K562 (cell line): ENCODE data around the gene RNPEP. TPM values are rescaled to one million over a fixed set of nuclear protein-coding genes. Genes with fewer than 3 reads are reported as not detected.

Experiments
- ADNP ChIP-seq: fragments of 200-800 bp; sonication (Bioruptor generic); IDR thresholded peaks from 2 replicates; pipeline ENCODE4 v1.6.1; 2016; ENCODE audit warnings: missing genetic modification characterization, missing compliant biosample characterization
- FOXJ3 ChIP-seq: sonication (generic); formaldehyde crosslinking; IDR thresholded peaks from 2 replicates; pipeline ENCODE4 v1.4.0; 2020; ENCODE audit warnings: mild to moderate bottlenecking, missing genetic modification reagents
- HDAC8 ChIP-seq: fragments of 450-650 bp; IDR thresholded peaks from 2 replicates; pipeline ENCODE4 v1.6.1; 2016; ENCODE audit warnings: mild to moderate bottlenecking, missing genetic modification characterization, moderate library complexity, missing compliant biosample characterization
- KDM5B ChIP-seq: fragments of 200-600 bp; sonication (generic); IDR thresholded peaks from 2 replicates; pipeline ENCODE4 v1.6.1; 2012; ENCODE audit warnings: low read depth, mild to moderate bottlenecking, moderate library complexity, low read length, control low read depth, inconsistent platforms; ENCODE audit not compliant: insufficient replicate concordance
- MYC ChIP-seq, 2 experiments: fragments of 250-450 bp in 1 of 2; sonication (Bioruptor Pico) in 1 of 2; IDR thresholded peaks; 2 replicates each; pipeline versions ENCODE4 v1.5.1 to v1.6.1; 2012 to 2021; ENCODE audit warnings: low read depth in 2 of 2, borderline replicate concordance in 1 of 2, improper control_type of control experiment in 1 of 2, low read length in 1 of 2, mild to moderate bottlenecking in 1 of 2, moderate library complexity in 1 of 2
- NFIX ChIP-seq: fragments of 250-450 bp; sonication (Bioruptor Pico); IDR thresholded peaks from 2 replicates; pipeline ENCODE4 v1.4.0; 2020; ENCODE audit warnings: low read depth, mild to moderate bottlenecking, moderate library complexity
- SNRNP70 ChIP-seq: fragments of 200-400 bp; formaldehyde crosslinking; optimal IDR thresholded peaks from 2 replicates; pipeline ENCODE3; 2017; ENCODE audit warnings: low read depth, low read length
- SREBF1 ChIP-seq: fragments of 150-350 bp; IDR thresholded peaks from 2 replicates; pipeline ENCODE4 v1.6.1; 2014; ENCODE audit warnings: antibody characterized with exemption, low read depth, low read length, borderline replicate concordance
- TEAD4 ChIP-seq, 2 experiments: sonication (generic) in 1 of 2; formaldehyde crosslinking in 1 of 2; IDR thresholded peaks; 2 replicates each; pipeline versions ENCODE4 v1.6.1 to v1.8.0; 2012 to 2022; ENCODE audit warnings: borderline replicate concordance in 1 of 2, inconsistent platforms in 1 of 2, low read length in 1 of 2, mild to moderate bottlenecking in 1 of 2, missing genetic modification reagents in 1 of 2
- U2AF1 ChIP-seq: fragments of 200-400 bp; formaldehyde crosslinking; optimal IDR thresholded peaks from 2 replicates; pipeline ENCODE3; 2017; ENCODE audit warnings: mild to moderate bottlenecking, low read depth, low read length, moderate library complexity
- ZNF217 ChIP-seq: sonication (generic); formaldehyde crosslinking; IDR thresholded peaks from 2 replicates; pipeline ENCODE4 v1.8.0; 2022; ENCODE audit warnings: mild to moderate bottlenecking, missing genetic modification reagents
- ZNF354B ChIP-seq: fragments of 250-450 bp; sonication (Bioruptor Pico); IDR thresholded peaks from 2 replicates; pipeline ENCODE4 v1.4.0; 2020
- ZNF79 ChIP-seq: fragments of 250-450 bp; sonication (Bioruptor Pico); IDR thresholded peaks from 2 replicates; pipeline ENCODE4 v1.4.0; 2020; ENCODE audit warnings: low read depth, mild to moderate bottlenecking, moderate library complexity
- polyA plus RNA-seq, 8 experiments: library from polyadenylated mRNA; depleted of rRNA in 4 of 8; stranded (reverse) in 5 of 8; unstranded in 3 of 8; fragments of >200 nt; fragmentation: Nextera tagmentation in 2 of 8; fragmentation: Illumina TruSeq in 1 of 8; extraction: Ambion mirVana in 2 of 8; extraction: Trizol in 1 of 8; gene quantifications; 2 replicates each; pipeline versions ENCODE4 v1.2.1 to v1.2.3, GENCODE V29; 2011 to 2014; ENCODE audit warnings: inconsistent platforms in 1 of 8, missing spikeins in 1 of 8
- total RNA-seq, 7 experiments: library from RNA; depleted of rRNA in 6 of 7; stranded (reverse); fragments of >200 nt in 6 of 7; fragmentation: Illumina TruSeq in 2 of 7; extraction: Trizol in 2 of 7; gene quantifications; 2 replicates each; pipeline versions ENCODE4 v1.2.1 to v1.2.3, GENCODE V29; 2011 to 2021; ENCODE audit warnings: low replicate concordance in 1 of 7
- TF ChIP-seq, protein P1 (sequence below): fragments of 450-650 bp; IDR thresholded peaks from 2 replicates; pipeline ENCODE4 v1.6.1; 2017; ENCODE audit warnings: antibody characterized with exemption, mild to moderate bottlenecking
- TF ChIP-seq, protein P2 (sequence below): fragments of 450-650 bp; IDR thresholded peaks from one replicate; pipeline ENCODE4 v1.6.1; 2018; ENCODE audit warnings: mild to moderate bottlenecking, moderate library complexity; ENCODE audit not compliant: partially characterized antibody
- TF ChIP-seq, protein P3 (sequence below): fragments of 450-650 bp; formaldehyde crosslinking; IDR thresholded peaks from 2 replicates; pipeline ENCODE4 v1.4.0; 2020; ENCODE audit warnings: mild to moderate bottlenecking, moderate library complexity
- TF ChIP-seq, protein P4 (sequence below): fragments of 450-650 bp; IDR thresholded peaks from 2 replicates; pipeline ENCODE4 v1.6.1; 2016; ENCODE audit warnings: borderline replicate concordance

The RNPEP gene
- total and polyA plus RNA-seq, 9 of the 15 experiments (the other 6 are each of a cell fraction or from before 2014, with no cell fraction given) = 27.5 to 131 (median 63.4) TPM

GRCh38 chr1:202007805-202008489 lies 25.5 kb downstream of the RNPEP start (continued):
- TF ChIP-seq SREBF1 (no peak), U2AF1 (no peak), TEAD4 (IDR thresholded peaks at IDR 0.05; ENCODE audit: low read length) (peak; percentile 88), TEAD4 (CRISPR knock-in tag; IDR thresholded peaks at IDR 0.05; ENCODE audit: borderline replicate concordance) (no peak), SNRNP70 (no peak), ZNF79 (CRISPR knock-in tag) (no peak), ZNF217 (CRISPR knock-in tag) (no peak), NFIX (CRISPR knock-in tag) (no peak), MYC (IDR thresholded peaks at IDR 0.05; ENCODE audit: low read depth, low read length) (peak; percentile 55; the same call in 1 of the 2 replicates), MYC (CRISPR knock-in tag; IDR thresholded peaks at IDR 0.05; ENCODE audit: borderline replicate concordance, low read depth) (no peak), KDM5B (no peak), HDAC8 (no peak), ZNF354B (no peak), ADNP (no peak; the same call in 1 of the 2 replicates), FOXJ3 (CRISPR knock-in tag) (no peak)
- TF ChIP-seq, protein P1, sequence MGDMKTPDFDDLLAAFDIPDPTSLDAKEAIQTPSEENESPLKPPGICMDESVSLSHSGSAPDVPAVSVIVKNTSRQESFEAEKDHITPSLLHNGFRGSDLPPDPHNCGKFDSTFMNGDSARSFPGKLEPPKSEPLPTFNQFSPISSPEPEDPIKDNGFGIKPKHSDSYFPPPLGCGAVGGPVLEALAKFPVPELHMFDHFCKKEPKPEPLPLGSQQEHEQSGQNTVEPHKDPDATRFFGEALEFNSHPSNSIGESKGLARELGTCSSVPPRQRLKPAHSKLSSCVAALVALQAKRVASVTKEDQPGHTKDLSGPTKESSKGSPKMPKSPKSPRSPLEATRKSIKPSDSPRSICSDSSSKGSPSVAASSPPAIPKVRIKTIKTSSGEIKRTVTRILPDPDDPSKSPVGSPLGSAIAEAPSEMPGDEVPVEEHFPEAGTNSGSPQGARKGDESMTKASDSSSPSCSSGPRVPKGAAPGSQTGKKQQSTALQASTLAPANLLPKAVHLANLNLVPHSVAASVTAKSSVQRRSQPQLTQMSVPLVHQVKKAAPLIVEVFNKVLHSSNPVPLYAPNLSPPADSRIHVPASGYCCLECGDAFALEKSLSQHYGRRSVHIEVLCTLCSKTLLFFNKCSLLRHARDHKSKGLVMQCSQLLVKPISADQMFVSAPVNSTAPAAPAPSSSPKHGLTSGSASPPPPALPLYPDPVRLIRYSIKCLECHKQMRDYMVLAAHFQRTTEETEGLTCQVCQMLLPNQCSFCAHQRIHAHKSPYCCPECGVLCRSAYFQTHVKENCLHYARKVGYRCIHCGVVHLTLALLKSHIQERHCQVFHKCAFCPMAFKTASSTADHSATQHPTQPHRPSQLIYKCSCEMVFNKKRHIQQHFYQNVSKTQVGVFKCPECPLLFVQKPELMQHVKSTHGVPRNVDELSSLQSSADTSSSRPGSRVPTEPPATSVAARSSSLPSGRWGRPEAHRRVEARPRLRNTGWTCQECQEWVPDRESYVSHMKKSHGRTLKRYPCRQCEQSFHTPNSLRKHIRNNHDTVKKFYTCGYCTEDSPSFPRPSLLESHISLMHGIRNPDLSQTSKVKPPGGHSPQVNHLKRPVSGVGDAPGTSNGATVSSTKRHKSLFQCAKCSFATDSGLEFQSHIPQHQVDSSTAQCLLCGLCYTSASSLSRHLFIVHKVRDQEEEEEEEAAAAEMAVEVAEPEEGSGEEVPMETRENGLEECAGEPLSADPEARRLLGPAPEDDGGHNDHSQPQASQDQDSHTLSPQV = no peak
- TF ChIP-seq, protein P2, sequence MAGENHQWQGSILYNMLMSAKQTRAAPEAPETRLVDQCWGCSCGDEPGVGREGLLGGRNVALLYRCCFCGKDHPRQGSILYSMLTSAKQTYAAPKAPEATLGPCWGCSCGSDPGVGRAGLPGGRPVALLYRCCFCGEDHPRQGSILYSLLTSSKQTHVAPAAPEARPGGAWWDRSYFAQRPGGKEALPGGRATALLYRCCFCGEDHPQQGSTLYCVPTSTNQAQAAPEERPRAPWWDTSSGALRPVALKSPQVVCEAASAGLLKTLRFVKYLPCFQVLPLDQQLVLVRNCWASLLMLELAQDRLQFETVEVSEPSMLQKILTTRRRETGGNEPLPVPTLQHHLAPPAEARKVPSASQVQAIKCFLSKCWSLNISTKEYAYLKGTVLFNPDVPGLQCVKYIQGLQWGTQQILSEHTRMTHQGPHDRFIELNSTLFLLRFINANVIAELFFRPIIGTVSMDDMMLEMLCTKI = no peak
- TF ChIP-seq, protein P3, sequence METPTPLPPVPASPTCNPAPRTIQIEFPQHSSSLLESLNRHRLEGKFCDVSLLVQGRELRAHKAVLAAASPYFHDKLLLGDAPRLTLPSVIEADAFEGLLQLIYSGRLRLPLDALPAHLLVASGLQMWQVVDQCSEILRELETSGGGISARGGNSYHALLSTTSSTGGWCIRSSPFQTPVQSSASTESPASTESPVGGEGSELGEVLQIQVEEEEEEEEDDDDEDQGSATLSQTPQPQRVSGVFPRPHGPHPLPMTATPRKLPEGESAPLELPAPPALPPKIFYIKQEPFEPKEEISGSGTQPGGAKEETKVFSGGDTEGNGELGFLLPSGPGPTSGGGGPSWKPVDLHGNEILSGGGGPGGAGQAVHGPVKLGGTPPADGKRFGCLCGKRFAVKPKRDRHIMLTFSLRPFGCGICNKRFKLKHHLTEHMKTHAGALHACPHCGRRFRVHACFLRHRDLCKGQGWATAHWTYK (CRISPR knock-in tag) = 0 out of 2 replicates have a peak, but pooled peaks have one; percentile 49
- TF ChIP-seq, protein P4, sequence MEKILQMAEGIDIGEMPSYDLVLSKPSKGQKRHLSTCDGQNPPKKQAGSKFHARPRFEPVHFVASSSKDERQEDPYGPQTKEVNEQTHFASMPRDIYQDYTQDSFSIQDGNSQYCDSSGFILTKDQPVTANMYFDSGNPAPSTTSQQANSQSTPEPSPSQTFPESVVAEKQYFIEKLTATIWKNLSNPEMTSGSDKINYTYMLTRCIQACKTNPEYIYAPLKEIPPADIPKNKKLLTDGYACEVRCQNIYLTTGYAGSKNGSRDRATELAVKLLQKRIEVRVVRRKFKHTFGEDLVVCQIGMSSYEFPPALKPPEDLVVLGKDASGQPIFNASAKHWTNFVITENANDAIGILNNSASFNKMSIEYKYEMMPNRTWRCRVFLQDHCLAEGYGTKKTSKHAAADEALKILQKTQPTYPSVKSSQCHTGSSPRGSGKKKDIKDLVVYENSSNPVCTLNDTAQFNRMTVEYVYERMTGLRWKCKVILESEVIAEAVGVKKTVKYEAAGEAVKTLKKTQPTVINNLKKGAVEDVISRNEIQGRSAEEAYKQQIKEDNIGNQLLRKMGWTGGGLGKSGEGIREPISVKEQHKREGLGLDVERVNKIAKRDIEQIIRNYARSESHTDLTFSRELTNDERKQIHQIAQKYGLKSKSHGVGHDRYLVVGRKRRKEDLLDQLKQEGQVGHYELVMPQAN = no peak
